Panc1 (cell line): ENCODE results near the gene CLSTN3. TPM values are rescaled to one million over a fixed set of nuclear protein-coding genes. Genes with fewer than 3 reads are reported as not detected.
A peak's percentile ranks its signal among the peaks of the same experiment; 100 is the strongest.

Experiments
- ATAC-seq: fragments of 200-7000 bp; cut with Tn5 transposase; 2 replicates; pipeline ENCODE4 v1.9.1; 2020; ENCODE audit warnings: mild to moderate bottlenecking, moderate library complexity
- BruUV-seq: library from RNA; stranded (reverse); fragments of 400-500 nt; replicated peaks from 2 replicates; lab custom pipeline; 2021; lab: Mats Ljungman, UMichigan
- CTCF ChIA-PET: fragments of 300-600 bp; sonication (Branson Sonifier 250); formaldehyde crosslinking; loops from one replicate; lab custom pipeline; 2022; ENCODE audit warnings: antibody characterized with exemption; lab: Charles Lee
- POLR2A ChIA-PET: fragments of 300-600 bp; sonication (Branson Sonifier 250); formaldehyde crosslinking; loops from one replicate; lab custom pipeline; 2022; ENCODE audit warnings: antibody characterized with exemption; lab: Charles Lee
- DNase-seq: peaks from one replicate; pipeline ENCODE4 v3.0.0-alpha.2; 2010; ENCODE audit warnings: low read depth, low spot score
- H3K27ac ChIP-seq: 2 replicates; pipeline ENCODE4 v1.5.1; 2011; ENCODE audit warnings: mild to moderate bottlenecking, low read length, inconsistent platforms
- H3K27me3 ChIP-seq: fragments of 200-500 bp; sonication (Bioruptor generic); 2 replicates; pipeline ENCODE4 v1.6.0; 2014; ENCODE audit warnings: low read length, inconsistent platforms; ENCODE audit not compliant: control insufficient read depth, insufficient read depth
- H3K36me3 ChIP-seq: fragments of 200-500 bp; sonication (Bioruptor generic); 2 replicates; pipeline ENCODE4 v1.5.1; 2014; ENCODE audit warnings: inconsistent platforms, mild to moderate bottlenecking, low read length, moderate library complexity; ENCODE audit not compliant: control insufficient read depth, insufficient read depth
- H3K4me1 ChIP-seq: 2 replicates; pipeline ENCODE4 v1.5.1; 2011; ENCODE audit warnings: inconsistent platforms, mild to moderate bottlenecking, low read length, moderate library complexity; ENCODE audit not compliant: control insufficient read depth, insufficient read depth
- H3K4me3 ChIP-seq, 2 experiments: 2 replicates each; pipeline ENCODE4 v1.5.1; 2011 to 2012; ENCODE audit warnings: low read depth in 2 of 2, low read length in 2 of 2, mild to moderate bottlenecking in 2 of 2, inconsistent platforms in 1 of 2, moderate library complexity in 1 of 2
- H3K9me3 ChIP-seq: fragments of 200-500 bp; sonication (Bioruptor generic); 2 replicates; pipeline ENCODE4 v1.5.1; 2014; ENCODE audit warnings: low read depth, mild to moderate bottlenecking, inconsistent platforms, low read length, moderate library complexity; ENCODE audit not compliant: control insufficient read depth, insufficient read depth
- POLR2AphosphoS5 ChIP-seq: IDR thresholded peaks from 2 replicates; pipeline ENCODE4 v1.6.1; 2012; ENCODE audit warnings: mild to moderate bottlenecking, low read depth, low read length, moderate library complexity
- SIN3A ChIP-seq: IDR thresholded peaks from 2 replicates; pipeline ENCODE4 v1.6.1; 2012; ENCODE audit warnings: low read depth, mild to moderate bottlenecking, low read length, moderate library complexity, borderline replicate concordance; ENCODE audit not compliant: insufficient read depth
- TCF7L2 ChIP-seq: IDR thresholded peaks from 2 replicates; pipeline ENCODE4 v1.6.1; 2011; ENCODE audit warnings: mild to moderate bottlenecking, low read depth, low read length, inconsistent platforms
- in situ Hi-C: cut with HindIII; loops from 2 replicates; pipeline ENCODE4 v1.10.0; 2016; ENCODE audit warnings: low sequenced_read_pairs, low pct_unique_long_range_greater_than_20kb
- intact Hi-C: fragments of 100-400 bp; cut with micrococcal nuclease; formaldehyde crosslinking; loops from one replicate; pipeline ENCODE4 v1.10.0; 2022; ENCODE audit not compliant: unreplicated experiment
- total RNA-seq: library from RNA; stranded (reverse); gene quantifications from one replicate; pipeline ENCODE4 v1.2.1, GENCODE V29; 2021; ENCODE audit not compliant: unreplicated experiment
- TF ChIP-seq, protein P1 (sequence below): fragments of 450-650 bp; IDR thresholded peaks from 2 replicates; pipeline ENCODE4 v1.5.1; 2017; ENCODE audit warnings: mild to moderate bottlenecking
- TF ChIP-seq, protein P2 (sequence below), 2 experiments: IDR thresholded peaks; 2 replicates each; pipeline ENCODE4 v1.6.1; 2011 to 2012; ENCODE audit warnings: low read depth in 2 of 2, control low read depth in 1 of 2, low read length in 1 of 2, mild to moderate bottlenecking in 1 of 2, moderate library complexity in 1 of 2; ENCODE audit not compliant: insufficient read depth in 1 of 2

Gene CLSTN3
- total RNA-seq, 1 experiment from 2014 or later, result 5.9 TPM

DNA sequence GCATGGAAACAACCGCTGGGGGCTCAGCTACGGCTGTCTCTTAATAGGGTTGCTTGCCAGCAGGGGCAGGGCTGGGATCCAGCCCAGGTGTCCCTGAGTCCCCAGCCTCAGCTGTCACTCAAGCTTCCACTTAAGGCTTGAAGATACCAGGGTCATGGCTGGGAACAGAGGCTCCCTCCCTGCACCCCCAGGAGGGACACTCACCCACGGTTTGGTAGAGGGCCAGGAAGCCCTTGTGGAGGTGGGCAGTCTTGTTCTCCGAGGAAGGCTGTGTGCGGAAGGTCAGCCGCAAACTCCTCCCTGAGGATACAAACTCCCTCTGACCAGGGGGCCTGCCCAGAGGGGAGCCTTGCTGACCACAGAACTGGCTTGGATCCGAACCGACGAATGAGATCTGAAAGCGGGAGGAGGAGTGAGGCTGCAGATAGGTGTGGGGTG is 28.5 kb upstream of the CLSTN3 start:
- Histone ChIP-seq H3K4me3 (no peak overlapping the region), H3K27ac (no peak overlapping the region), H3K27me3 (no peaks in the 10 kb centered on the region), H3K36me3 (no peaks in the 10 kb centered on the region), H3K4me1 (no peaks in the 10 kb centered on the region), H3K9me3 (peaks cover 7% of the 10 kb centered on the region; the same call in 1 of the 2 replicates)
- DNase-seq (no peak), ATAC-seq (no peak)
- TF ChIP-seq, protein P1, sequence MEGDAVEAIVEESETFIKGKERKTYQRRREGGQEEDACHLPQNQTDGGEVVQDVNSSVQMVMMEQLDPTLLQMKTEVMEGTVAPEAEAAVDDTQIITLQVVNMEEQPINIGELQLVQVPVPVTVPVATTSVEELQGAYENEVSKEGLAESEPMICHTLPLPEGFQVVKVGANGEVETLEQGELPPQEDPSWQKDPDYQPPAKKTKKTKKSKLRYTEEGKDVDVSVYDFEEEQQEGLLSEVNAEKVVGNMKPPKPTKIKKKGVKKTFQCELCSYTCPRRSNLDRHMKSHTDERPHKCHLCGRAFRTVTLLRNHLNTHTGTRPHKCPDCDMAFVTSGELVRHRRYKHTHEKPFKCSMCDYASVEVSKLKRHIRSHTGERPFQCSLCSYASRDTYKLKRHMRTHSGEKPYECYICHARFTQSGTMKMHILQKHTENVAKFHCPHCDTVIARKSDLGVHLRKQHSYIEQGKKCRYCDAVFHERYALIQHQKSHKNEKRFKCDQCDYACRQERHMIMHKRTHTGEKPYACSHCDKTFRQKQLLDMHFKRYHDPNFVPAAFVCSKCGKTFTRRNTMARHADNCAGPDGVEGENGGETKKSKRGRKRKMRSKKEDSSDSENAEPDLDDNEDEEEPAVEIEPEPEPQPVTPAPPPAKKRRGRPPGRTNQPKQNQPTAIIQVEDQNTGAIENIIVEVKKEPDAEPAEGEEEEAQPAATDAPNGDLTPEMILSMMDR, result no peak
- TF ChIP-seq SIN3A (no peak), POLR2AphosphoS5 (no peak)
- POLR2A ChIA-PET, result no interaction called here
- in situ Hi-C loops, result no loop called here
- CTCF ChIA-PET, result no interaction called here
- no TSS peak for BruUV-seq
- intact Hi-C loops, result no loop called here

DNA sequence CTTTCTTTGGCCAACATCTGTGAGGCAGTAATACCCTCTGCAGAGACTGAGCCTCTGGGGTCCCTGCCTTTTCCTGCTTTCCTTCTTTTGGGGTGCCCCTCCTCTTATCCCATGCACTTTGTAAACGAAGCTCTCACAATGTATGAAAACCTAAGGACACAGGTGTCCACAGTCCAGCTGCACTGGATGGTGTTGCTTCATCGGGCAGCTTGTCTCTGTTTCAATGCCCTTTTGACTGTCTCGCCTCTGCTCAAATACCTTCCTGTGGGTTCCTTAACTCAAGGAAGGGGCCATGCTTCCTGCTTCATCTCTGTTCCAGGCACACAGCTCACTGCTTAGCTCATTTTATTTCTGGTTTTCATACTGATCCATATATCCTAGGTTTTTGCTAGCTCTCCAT is 27.6 kb upstream of the CLSTN3 start:
- Histone ChIP-seq H3K36me3 (no peaks in the 10 kb centered on the region), H3K4me3 (no peak overlapping the region), H3K27me3 (no peaks in the 10 kb centered on the region), H3K9me3 (peaks cover 7% of the 10 kb centered on the region; the same call in 1 of the 2 replicates), H3K4me1 (no peaks in the 10 kb centered on the region), H3K27ac (no peak overlapping the region)
- intact Hi-C loops, result no loop called here
- TSS peak; percentile 12 for BruUV-seq
- ChIA-PET CTCF (no interaction called here), POLR2A (no interaction called here)
- in situ Hi-C loops, result no loop called here
- TF ChIP-seq, protein P2, sequence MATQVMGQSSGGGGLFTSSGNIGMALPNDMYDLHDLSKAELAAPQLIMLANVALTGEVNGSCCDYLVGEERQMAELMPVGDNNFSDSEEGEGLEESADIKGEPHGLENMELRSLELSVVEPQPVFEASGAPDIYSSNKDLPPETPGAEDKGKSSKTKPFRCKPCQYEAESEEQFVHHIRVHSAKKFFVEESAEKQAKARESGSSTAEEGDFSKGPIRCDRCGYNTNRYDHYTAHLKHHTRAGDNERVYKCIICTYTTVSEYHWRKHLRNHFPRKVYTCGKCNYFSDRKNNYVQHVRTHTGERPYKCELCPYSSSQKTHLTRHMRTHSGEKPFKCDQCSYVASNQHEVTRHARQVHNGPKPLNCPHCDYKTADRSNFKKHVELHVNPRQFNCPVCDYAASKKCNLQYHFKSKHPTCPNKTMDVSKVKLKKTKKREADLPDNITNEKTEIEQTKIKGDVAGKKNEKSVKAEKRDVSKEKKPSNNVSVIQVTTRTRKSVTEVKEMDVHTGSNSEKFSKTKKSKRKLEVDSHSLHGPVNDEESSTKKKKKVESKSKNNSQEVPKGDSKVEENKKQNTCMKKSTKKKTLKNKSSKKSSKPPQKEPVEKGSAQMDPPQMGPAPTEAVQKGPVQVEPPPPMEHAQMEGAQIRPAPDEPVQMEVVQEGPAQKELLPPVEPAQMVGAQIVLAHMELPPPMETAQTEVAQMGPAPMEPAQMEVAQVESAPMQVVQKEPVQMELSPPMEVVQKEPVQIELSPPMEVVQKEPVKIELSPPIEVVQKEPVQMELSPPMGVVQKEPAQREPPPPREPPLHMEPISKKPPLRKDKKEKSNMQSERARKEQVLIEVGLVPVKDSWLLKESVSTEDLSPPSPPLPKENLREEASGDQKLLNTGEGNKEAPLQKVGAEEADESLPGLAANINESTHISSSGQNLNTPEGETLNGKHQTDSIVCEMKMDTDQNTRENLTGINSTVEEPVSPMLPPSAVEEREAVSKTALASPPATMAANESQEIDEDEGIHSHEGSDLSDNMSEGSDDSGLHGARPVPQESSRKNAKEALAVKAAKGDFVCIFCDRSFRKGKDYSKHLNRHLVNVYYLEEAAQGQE (IDR thresholded peaks at IDR 0.05; ENCODE audit: insufficient read depth in 1 of 2, low read depth in 2 of 2, low read length in 1 of 2), result no peak
- TF ChIP-seq POLR2AphosphoS5, result no peak
- TF ChIP-seq SIN3A, result no peak
- TF ChIP-seq TCF7L2, result no peak
- TF ChIP-seq, protein P1, result no peak
- DNase-seq (no peak), ATAC-seq (no peak)
